HG03558 (cell line): ENCODE results near the gene ITPK1.

ENCODE experiments used
- ATAC-seq: cut with Tn5 transposase; IDR thresholded peaks from one replicate; pipeline ENCODE4 v1.9.1; 2021; ENCODE audit warnings: moderate number of reproducible peaks; ENCODE audit not compliant: unreplicated experiment; ENCODE audit errors: extremely low read depth

The ITPK1 gene

GRCh38 chr14:93049315-93049714 lies 66.4 kb downstream of the ITPK1 start:
- ATAC-seq: no peak

GRCh38 chr14:93048843-93049242 lies 66.9 kb downstream of the ITPK1 start:
- ATAC-seq: no peak

- ATAC-seq: no peak
Observed at GRCh38 chr14:93047661-93048060, 68.1 kb downstream of the ITPK1 start.

- ATAC-seq: no peak
Observed at GRCh38 chr14:93047157-93047556, 68.6 kb downstream of the ITPK1 start.

GRCh38 chr14:93046705-93047050 lies 69.0 kb downstream of the ITPK1 start:
- no peak for ATAC-seq

GRCh38 chr14:93045965-93046704 lies 69.6 kb downstream of the ITPK1 start:
- no peak for ATAC-seq

GRCh38 chr14:93045211-93045674 lies 70.5 kb downstream of the ITPK1 start:
- no peak for ATAC-seq

GRCh38 chr14:93044556-93044955 lies 71.2 kb downstream of the ITPK1 start:
- ATAC-seq: no peak

- no peak for ATAC-seq
Observed at GRCh38 chr14:93044121-93044520, 71.6 kb downstream of the ITPK1 start.

GRCh38 chr14:93042968-93043940 lies 72.5 kb downstream of the ITPK1 start:
- ATAC-seq: no peak

- no peak for ATAC-seq
Observed at GRCh38 chr14:93041830-93042229, 73.9 kb downstream of the ITPK1 start.

GRCh38 chr14:93040982-93041381 lies 74.7 kb downstream of the ITPK1 start:
- no peak for ATAC-seq

GRCh38 chr14:93040443-93040842 lies 75.3 kb downstream of the ITPK1 start:
- ATAC-seq: no peak

- no peak for ATAC-seq
Observed at GRCh38 chr14:93039649-93040315, 75.9 kb downstream of the ITPK1 start.

GRCh38 chr14:93037351-93037750 lies 78.4 kb downstream of the ITPK1 start:
- ATAC-seq: no peak

GRCh38 chr14:93036652-93037345 lies 78.9 kb downstream of the ITPK1 start:
- no peak for ATAC-seq

- no peak for ATAC-seq
Observed at GRCh38 chr14:93035917-93036651, 79.6 kb downstream of the ITPK1 start.

GRCh38 chr14:93035585-93035916 lies 80.2 kb downstream of the ITPK1 start:
- ATAC-seq: no peak

GRCh38 chr14:93034671-93034994 lies 81.1 kb downstream of the ITPK1 start:
- no peak for ATAC-seq
